Measurements from ENCODE around the gene MPZL3.
A peak's percentile ranks its signal among the peaks of the same experiment; 100 is the strongest.
"Not testable (repeated sequence)": the region's sequence is repeated elsewhere in the genome, so short reads cannot be mapped to it uniquely, and the experiment has no call there.

MPZL3 gene

DNA sequence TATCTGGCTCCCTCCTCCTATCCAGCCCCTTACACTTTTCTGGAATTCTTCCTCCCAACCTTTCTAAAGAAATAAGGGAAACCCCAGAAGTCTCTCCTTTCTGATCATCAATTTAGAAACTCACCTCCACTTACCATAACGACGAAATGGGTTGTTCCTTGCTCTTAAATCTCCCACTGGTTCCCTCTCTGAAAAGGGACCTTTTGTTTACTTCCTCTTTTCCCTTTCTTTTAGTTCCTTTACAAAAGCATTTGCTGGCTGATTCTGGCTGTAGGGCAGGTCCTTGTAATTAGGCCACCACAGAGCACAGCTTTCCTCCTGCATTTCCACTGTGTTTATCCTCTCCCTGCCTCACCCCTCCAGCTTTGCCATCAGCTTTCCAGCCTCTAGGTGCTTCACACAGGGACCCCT, 39.4 kb downstream of the MPZL3 start:
- no peak for DNase-seq (ENCODE audit: low read depth in 2 of 2)

DNA sequence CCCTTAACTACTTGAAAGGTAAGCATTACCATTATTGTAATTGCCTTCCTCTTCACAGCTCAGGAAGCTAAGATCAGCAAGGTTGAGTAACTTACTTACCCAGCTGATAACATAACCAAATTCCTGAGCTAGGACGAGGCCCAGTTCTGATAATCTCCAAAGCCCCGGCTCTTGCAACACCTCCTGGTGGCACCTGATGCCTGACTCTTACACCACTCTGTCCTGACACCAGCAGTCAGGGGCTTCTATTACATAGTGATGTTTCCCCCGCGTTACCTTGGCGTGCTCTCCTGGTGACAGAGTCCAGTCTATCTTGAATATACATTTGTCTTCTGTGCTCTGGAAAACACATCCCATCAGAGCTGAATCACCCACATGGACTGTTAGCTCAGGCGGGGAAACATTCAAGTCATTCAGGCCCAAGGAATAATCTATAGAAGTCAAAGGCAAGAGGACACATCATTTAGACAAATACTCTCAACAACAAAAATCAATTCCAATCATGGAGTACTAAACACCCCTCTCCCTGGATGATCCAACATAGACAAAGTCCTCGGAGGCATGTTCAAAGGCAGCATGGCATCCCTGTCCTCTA, 39.9 kb downstream of the MPZL3 start:
- no peak for DNase-seq (ENCODE audit: low read depth in 2 of 2)

DNA sequence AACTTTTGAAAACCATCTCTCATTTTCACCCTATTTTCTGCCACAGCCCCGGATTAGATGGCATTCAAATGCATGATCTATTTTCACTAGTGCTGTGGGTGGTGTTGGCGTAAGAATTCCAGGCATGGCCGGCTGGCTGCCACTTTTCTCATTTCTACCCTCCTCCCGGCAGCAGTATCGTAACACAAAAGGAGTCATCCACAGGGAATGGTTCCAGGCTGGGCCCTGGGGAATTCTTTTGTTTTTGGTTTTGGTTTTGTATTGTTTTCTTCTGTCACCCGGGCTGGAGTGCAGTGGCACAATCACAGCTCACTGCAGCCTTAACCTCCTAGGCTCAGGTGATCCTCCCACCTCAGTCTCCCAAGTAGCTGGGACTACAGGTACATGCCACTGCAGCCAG, 41.2 kb downstream of the MPZL3 start:
- DNase-seq (ENCODE audit: low read depth in 2 of 2): no peak

DNA sequence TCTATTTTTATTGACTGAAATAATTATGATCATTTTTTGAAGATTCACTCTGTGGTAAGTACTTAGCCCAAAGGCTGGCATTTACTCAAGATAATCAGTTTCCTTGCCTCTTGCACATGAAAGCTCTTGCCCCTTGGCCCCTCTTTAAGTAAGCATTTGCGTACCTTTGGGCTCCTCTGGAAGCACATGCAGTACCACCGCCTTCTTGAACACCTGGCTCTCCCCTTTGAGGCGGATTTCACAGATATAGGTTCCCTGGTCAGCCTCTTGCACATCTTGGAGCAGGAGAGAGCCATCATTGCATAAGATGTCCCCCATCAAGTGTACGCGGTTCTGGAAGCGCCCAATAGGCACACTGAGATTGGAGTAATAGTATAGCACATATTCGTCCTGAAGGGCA, 41.8 kb downstream of the MPZL3 start:
- no peak for DNase-seq (ENCODE audit: low read depth in 2 of 2)

DNA sequence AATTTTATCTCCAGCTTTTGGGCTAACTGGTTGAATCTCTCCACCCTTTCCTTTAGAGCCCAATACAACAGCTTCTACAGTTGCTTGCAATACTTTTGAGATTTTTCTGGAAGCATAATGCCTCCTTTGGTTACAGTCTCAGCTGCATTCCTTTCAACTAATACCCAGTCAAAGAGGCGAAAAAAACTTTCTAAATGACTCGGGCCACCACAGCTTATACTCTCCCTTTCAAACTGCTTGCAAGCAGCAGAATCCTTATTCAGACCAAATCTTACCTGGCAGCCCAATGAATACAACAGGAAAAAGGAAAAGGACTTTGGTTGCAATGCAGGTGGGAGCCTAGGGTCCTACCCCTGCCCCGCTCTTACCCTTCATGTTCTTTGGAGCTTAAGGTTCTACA, 43.1 kb downstream of the MPZL3 start:
- no peak for DNase-seq (ENCODE audit: low read depth in 2 of 2)

DNA sequence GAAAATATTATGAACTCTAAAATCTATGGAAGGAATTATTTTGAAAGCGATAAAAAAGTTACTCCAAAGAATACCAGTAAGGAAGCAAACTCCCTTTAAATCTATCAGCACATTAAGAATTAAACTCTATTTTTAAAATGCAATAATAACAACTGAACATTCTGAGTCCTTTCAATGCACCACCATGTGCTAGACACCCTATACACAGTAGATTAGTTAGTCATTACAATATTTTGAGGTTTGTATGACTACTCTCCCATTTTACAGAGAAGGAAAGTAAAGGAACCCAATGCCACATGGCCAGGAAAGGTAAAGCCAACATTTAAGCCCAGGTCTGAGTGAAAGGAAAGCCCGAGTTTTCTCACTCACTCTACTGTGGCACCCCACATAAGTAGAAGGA, 45.1 kb downstream of the MPZL3 start:
- no peak for DNase-seq (ENCODE audit: low read depth in 2 of 2)

DNA sequence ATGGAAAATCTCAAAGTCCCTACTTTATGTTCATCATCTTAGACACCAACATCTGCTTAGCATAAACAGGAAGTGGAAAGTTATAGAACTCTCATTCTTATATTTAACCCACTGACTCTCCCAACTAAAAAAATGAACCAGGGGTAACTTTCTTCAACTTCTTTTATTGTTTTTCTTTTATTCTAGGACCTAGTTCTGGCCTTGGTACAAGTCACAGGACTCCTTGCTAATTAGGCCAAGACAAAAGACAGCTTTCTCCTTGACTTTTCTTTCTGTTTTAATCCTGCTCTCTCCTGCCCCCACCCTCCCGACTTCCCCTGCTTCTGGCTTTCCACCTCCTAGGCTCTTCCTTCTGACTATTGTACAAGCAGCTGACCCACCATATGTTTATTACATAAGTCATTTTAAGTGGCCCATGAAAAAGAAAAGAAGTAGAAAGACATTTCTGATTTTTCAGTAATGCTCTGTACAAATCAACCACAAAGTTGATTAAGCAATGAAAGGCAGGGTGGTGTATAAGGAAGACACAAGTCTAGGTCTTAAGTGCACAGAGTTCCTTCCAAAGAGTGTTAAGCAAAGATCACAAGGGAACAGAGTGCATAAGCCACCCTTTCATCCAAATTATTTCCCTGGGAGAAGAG, 45.7 kb downstream of the MPZL3 start:
- no peak for DNase-seq (ENCODE audit: low read depth in 2 of 2)

DNA sequence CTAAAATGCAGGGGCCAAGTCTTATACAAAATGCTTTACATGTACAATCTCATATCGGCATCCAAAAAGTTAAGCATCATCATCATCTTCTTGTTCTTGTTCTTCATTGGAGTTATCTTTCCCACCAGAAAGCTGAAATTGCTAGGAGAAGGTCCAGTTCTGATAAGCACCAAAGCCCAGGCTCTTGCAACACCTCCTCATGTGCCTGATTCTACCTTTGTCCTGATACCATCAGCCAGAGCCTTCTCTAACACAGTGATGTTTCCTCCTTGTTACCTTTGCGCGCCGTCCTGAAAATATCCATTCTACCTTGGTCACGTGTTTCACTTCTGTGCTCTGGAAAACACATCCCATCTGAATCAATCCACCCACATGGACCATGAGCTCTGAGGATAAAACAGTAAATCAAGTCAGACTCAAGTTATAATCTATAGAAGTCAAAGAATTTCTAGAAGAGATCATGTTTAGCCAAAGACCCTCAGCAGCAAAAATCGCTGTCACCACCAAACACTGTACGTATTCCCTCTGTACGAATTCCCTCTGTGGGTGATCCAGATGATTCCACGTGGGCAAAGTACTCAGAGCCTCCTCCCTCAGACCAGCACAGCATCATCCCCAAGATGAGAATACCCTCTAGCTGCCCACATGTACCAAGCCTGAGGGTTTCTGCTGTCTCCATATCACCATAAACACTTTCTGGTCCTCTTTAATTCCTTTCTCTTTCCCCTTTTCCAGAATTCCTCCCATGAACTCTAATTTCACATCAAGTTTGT, 46.4 kb downstream of the MPZL3 start:
- no peak for DNase-seq (ENCODE audit: low read depth in 2 of 2)

DNA sequence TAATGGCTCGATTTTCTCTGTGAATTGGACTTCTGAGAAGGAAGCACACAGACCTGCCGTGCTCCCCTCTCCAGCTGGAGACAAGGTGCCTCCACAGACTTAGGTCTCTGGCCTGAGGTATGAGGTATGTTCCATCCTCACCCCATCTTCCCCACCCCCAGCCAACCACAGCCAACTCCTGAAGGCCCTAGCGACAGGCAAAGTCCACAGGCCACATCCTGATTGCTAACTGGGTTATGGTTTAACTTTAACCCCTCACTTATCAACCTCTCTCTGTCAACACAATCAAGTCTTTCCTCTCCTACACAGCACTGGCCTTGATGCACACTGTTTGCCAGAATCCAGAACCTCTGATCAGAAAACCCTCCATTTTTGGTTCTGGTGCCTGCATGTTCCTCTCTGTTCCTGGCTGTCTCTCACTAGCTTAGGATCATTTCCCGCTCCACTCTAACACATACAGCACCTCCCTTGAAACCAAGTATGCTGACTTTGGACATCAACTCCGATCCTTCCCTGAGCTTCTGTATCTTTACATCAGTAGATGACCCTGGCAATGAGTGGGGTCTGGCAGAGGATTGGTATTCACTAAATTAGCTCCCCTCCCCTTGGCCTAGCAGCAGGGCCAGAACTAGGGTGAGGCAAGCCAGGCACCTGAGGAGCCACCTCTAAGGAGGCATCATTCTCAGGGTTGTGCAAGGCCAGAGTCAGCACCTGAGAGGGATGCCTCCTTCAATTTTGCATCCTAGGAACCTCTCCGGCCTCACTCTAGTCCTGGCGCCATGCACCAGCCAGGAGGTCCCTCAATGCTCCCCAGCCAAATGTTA, 49.4 kb downstream of the MPZL3 start:
- DNase-seq (ENCODE audit: low read depth in 2 of 2): peak in 1 of 2 donors; percentile 39

DNA sequence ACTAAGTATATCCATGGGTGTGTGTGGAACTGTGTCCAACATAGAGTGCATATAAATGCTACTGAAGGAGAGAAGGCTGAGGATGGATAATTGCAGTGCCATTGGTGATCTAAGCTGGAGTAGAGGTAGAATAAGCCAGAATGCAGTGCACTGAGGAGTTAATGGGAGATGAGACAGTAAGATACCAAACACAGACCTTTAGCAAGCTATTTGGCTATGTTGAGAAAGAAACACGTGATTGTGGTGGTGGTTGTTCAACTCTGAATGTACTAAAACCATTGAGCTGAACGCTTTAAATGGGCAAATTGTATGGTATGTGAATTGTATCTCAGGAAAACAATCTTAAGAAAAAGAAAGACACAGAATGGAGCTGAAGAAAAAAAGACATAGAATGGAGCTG, 50.2 kb downstream of the MPZL3 start:
- no peak for DNase-seq (ENCODE audit: low read depth in 2 of 2)

DNA sequence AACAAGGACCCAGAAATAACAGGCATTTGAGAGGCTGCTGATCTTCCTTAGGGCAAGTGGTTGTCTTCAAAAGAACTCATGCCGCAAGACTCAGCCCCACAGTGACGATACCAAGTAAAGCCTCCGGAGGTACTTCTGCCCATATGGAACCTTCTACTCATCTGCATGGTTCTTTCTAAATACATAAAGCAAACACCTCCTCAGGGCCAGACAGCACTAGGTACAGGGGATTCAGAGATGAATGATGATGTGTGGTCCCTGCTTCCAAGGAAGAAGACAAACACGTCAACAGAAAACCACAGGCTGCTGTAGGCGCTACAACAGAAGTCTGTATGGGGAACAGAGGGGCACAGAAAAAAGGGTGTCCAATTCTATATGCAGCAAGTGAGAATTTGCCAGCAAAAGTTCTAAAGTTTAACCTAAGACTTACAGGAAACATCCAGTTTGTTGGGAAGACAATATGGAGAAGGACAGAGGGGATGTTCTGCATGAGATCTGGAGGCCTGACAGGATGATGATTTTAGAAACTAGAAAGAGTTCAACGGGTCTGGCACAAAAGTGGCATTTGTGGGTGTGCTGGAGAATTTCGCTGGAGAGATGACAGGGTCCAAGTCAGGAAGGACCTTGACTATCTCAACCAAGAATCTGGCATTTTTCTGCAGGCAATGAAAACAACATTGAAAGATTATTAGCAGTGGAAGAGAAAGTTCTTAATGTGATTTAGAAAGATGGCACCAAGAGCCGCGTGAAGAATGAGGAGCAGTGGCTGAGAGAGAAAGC, 51.1 kb downstream of the MPZL3 start:
- no peak for DNase-seq (ENCODE audit: low read depth in 2 of 2)

DNA sequence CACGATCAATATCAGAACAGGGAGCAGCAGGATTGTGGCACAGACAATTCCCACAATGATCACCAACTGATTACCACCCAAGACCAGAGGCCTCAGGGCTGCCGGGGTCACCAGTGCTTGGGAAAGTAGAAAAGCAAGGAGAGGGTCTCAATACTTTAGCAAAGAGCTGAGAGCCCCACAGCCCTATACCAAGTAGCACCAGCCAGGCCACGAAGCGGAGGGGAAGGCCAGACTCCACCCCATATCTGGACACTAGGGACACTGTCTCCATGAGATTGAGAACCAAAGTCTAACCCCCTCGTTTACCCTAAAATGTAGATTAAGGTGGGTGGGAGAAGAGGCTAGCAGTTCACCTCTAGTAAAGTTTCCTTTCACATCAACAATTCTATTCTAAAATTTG, 51.7 kb downstream of the MPZL3 start:
- no peak for DNase-seq (ENCODE audit: low read depth in 2 of 2)

DNA sequence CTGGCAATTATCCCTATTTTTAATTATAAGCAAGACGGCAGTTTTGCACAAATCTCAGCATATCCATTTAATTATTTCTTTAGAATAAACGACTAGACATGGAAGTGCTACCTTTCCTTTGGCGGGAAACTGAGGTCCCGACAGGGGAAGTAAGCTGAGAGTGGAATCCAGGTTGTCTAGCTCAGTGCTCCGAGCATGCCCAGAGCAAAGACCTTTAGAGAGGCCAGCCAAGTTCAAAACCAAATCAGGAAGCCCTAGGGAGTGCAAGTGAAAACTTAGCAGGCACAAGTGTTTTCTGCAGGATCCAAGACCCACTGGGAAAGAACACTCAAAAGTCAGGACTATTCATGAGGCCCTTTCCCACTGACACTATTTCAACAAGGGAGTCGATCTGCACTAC, 53.0 kb downstream of the MPZL3 start:
- DNase-seq (ENCODE audit: low read depth in 2 of 2): no peak

DNA sequence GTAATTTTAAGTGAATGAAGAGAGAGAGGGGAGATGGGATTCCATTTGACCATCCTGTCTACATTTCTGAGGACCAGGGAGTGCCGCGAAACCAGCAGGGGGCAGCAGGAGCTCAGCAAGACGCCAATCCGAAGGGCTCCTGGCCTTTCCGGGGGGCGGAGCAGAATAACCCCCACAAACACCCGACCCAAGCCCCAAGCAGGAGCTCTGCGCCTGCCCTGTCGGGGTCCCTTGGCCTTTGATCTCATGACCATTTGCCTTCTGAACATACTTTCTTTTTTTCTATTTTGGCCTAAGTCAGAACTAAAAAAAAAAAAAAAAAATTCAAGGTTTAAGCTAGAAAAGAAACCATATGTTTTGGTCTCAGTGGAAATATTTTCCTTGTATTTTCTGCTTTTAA, 53.8 kb downstream of the MPZL3 start:
- peak; percentile 81 to 84 for DNase-seq (ENCODE audit: low read depth in 2 of 2)

DNA sequence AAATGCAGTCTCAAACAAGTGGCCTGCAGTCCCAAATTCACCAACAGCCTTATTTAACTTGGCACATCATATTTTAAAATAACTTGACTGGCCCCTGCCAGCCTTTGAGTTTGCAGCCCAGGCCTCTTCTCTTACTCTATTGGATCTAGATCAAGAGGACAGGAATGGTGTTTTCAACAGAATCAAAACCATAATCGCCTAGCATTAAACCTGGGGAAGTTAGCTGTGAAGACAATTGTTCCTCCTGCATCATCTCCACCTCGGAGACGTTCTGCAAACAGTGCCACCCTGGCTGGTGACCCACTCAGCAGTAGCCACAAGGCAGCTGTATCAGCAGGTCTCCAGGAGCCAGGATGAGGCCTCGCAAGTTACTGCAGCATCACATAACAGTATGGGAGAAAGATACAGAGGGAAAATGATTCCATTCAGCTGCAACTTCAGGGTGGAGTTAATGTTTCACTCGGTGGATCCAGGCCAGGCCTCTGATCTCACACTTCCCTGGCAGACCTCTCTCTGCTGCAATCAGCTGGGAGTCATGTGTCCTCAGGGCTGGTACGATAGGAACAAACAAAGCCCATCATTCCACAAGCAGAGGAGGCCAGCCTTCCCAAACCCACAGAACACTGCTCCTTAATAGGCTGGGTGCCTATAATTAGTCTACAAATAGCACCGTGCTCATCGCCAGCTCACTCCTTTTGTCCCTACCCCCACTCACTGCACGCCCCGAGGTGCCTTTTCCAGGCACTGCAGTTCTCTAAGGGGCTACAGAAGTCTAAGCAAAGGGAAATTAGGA, 57.1 kb downstream of the MPZL3 start:
- no peak for DNase-seq (ENCODE audit: low read depth in 2 of 2)

DNA sequence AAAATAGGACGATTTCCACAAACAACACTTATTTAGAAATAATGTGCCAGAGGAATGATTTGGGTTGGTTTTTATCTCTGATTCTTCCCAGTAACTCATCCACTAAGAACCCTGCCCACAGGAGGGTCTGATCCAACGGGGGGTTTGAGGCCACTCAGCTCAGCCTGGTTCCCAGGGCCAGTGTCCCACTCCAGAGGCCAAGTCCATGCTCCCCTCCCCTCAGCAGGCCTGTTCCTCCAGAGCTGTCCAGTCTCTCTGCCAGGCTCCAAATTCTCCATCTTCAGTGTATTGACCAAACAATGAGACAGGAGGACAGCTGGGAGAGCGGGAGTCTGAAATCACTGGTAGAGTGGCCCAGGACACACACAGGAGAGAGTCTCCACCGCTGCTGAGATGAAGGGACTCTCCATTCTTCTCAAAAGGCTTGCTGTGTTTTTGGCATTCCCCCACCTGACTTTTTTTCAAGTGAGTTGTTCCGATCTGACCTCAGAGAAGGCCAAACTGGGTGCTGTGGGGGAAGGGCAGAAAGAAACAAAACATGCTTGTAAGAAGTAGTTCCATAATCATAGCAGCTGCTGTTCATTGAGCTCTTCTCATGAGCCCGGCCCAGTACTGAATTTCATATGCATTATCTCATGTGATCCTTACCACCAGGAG, 58.1 kb downstream of the MPZL3 start:
- DNase-seq (ENCODE audit: low read depth in 2 of 2): no peak

DNA sequence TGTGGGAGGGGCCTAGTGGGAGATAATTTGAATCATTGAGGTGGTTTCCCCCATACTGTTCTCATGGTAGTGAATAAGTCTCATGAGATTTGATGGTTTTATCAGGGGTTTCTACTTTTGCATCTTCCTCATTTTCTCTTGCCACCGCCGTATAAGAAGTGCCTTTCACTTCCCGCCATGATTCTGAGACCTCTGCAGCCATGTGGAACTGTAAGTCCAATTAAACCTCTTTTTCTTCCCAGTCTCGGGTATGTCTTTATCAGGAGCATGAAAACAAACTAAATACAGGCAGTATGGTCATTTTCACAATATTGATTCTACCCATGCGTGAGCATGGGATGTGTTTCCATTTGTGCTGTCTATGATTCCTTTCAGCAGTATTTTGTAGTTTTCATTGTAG, 59.3 kb downstream of the MPZL3 start:
- not testable (repeated sequence) for DNase-seq (ENCODE audit: low read depth in 2 of 2)

DNA sequence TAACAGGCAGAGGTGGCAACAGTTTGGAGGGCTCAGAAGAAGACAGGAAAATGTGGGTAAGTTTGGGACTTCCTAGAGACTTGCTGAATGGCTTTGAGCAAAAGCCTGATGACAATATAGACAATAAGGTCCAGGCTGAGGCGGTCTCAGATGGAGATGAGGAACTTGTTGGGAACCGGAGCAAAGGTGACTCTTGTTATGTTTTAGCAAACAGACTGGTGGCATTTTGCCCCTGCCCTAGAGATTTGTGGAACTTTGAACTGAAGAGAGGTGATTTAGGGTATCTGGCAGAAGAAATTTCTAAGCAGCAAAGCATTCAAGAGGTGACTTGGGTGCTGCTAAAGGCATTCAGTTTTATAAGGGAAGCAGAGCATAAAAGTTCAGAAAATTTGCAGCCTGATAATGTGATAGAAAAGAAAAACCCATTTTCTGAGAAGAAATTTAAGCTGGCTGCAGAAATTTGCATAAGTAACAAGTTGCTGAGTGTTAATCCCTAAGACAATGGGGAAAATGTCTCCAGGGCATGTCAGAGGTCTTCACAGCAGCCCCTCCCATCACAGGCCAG, 61.1 kb downstream of the MPZL3 start:
- DNase-seq (ENCODE audit: low read depth in 2 of 2): not testable (repeated sequence)

DNA sequence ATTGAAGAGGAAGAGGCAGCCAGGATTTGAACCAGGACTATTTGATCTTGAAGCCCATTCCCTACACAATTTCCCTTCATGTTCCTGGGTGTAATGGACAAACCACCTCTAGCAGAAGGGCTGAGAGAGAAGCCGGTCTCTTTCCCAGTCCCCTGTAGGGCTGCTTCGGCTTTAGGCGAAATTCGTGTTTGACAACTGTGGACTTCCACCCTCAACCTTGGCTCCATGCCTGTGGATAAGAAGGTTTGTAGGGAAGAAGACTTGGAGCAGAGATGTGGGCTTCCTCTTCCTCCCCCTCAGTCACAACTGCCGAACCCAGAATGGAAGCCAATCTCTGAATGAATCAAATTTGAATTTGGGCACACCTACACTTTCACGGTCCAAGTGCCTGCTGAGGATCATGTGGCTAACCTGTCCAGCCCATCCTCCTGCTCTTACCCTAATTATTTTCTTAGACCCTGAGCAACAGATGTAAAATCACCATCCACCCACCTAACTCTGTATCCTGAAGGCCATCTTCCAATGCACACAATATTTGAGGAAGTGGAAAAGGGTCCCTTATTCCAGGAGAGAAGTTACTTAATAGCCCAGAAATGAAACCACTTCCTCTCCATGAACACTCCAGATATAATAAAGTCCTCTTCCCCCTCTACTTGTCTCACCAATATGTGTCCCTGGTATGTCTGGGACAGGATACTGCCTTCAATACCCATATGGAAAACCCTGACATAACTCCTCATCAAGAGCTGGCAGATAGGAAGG, 65.6 kb downstream of the MPZL3 start:
- DNase-seq (ENCODE audit: low read depth in 2 of 2): no peak
